Middle frontal gyrus (tissue), 1 donor: Measurements from ENCODE around the gene IZUMO2.
"Not testable (repeated sequence)": the region's sequence is repeated elsewhere in the genome, so short reads cannot be mapped to it uniquely, and the experiment has no call there.

Experiments
- DNase-seq: peaks from one replicate; pipeline ENCODE4 v3.0.0-alpha.2; 2015; ENCODE audit warnings: low spot score; ENCODE audit errors: extremely low spot score

IZUMO2 gene

DNA sequence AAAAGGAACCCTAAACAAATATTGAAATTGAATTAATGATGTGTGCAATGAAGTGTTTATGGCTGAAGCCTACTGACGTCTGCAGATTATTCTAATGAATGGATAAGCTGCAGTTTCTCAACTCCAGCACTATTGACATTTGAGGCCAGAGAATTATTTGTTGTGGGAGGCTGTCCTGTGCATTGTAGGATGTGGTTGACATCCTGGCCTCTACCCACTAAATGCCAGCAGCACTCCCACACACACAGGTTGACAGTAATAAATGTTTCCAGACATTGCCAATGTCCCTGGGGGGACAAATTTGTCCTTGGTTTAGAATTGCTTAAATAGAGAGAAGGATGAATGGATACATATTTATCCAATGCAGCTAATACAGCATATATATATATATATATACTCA, 21.1 kb upstream of the IZUMO2 start:
- no peak for DNase-seq

- DNase-seq, result no peak
Measured at GRCh38 chr19:50181121-50181520, 18.0 kb upstream of the IZUMO2 start.

- DNase-seq, result no peak
Measured at GRCh38 chr19:50178859-50179537, 15.9 kb upstream of the IZUMO2 start.

- no peak for DNase-seq
Measured at GRCh38 chr19:50178320-50178719, 15.2 kb upstream of the IZUMO2 start.

DNA sequence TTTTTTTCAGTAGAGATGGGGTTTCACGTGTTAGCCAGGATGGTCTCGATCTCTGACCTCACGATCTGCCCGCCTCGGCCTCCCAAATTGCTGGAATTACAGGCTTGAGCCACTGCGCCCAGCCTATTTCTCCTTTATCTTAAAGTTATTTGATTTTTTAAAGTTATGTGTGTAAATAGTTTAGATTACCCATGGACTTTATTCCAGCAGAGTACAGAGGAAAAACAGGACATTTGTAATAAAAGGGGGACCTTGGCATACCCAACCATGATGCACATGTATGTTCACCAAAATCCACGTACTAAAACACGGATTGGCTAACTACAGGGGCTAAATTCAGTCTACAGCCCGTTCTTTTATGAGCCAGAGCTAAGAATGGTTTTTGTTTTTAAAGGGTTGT, 13.7 kb upstream of the IZUMO2 start:
- no peak for DNase-seq

- DNase-seq, result no peak
Measured at GRCh38 chr19:50175924-50176323, 12.8 kb upstream of the IZUMO2 start.

DNA sequence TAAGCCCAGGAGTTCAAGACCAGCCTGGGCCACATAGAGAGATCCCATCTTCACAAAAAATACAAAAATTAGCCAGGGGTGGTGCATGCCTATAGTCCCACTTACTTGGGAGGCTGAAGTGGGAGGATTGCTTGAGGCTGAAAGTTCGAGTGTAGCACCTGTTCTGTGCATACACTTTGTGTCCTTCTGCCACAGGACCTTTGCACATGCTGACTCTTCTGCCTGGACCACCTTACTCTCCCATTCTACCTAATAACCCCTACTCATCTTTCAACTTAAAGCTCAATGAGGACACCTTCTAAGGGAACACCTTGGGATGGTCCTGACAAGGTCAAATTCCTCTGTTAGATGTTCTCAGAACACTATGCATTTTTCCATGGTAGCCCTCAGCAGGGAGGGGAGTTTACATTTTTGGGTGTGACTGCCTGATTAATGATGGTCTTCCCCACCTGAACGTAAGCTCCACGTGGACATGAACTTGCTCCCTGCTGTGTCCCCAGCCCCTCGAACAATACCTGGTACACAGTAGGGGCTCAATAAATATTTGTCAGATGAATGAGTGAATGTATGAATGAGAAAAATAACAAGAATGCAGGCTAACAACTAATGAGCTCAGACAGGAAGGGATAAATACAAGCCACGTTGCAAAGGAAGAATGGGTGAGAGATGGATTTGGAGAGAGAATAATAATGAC, 11.2 kb upstream of the IZUMO2 start:
- no peak for DNase-seq

DNA sequence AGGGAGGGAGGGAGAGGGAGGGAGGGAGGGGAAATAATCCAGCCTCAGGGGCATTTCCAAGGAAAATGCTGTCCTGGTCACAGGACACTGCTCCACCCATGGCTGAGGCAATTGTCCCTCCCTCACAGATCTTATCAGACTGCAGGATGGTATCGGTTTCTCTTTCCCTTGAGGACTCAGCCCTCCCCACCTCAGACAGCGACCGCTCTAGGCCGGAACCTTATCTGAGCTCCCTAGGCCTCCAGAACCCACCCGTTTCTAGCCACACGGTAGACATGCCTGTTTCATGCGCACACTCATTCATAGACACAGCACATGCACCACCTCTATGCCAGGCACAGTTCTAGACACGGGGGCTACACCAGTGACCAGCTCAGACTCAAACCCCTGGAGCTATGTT, 10.0 kb upstream of the IZUMO2 start:
- DNase-seq, result no peak

GRCh38 chr19:50172726-50173125, 9.6 kb upstream of the IZUMO2 start:
- DNase-seq, result no peak

DNA sequence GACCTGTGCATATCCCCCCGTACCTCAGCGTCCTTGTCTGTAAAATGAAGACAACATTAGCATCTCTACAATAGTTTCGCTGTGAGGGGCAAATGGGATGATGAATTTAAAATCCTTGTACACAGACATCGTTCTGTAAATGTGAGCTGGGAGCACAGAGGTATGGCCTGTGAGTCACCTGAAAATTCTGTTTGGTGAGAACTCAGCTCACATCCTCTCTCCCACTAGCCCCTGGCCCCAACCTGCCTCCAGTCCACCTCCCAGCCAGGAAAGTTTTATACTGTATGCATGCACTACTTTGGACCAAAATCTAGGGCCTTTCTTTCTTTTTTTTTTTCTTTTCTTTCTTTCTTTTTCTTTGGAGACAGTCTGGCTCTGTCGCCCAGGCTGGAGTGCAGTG, 8.7 kb upstream of the IZUMO2 start:
- DNase-seq, result no peak

DNA sequence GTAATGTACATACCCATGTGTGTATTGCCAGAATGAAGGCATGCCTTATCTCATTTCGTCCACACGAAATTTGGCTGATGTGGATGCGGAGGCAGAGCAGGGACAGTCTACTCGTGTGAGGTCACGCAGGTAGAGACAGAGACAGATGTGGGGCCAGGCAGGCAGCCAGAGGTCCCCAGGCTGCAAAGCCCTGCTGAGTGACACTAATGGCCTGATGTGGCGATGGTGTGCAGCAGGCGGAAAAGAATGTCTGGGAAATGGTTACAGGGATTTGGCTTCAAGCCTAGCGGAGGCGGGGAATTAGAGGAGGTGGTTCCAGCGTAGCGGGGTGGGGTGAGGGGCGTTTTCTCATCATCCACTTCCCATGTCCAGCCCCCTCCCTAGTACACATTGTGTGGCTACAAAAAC, 4.2 kb upstream of the IZUMO2 start:
- no peak for DNase-seq

GRCh38 chr19:50159078-50159477, 4.0 kb downstream of the IZUMO2 start:
- no peak for DNase-seq

GRCh38 chr19:50158577-50158976, 4.5 kb downstream of the IZUMO2 start:
- DNase-seq, result no peak

GRCh38 chr19:50155520-50156109, 7.5 kb downstream of the IZUMO2 start:
- no peak for DNase-seq

- DNase-seq, result no peak
Measured at GRCh38 chr19:50154529-50154928, 8.6 kb downstream of the IZUMO2 start.

DNA sequence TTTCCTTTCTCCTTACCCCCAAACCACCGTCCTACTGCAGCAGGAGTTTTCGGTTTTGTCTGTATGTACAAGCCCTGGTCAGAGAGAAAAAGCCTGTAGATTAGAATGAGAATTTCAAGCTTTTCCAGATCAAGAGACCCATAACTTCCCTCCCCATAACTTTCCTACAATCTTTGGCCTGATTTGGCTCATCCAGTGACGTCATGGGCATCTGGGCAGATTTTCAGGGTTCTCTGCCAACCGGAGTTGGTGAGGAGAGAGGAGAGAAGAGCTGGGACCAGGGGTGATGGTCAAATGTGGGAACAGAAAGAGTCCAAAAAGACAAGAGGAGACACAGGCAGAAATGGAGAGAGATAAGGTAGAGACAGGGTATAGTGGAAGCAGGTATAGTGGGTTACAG, 10.5 kb downstream of the IZUMO2 start:
- no peak for DNase-seq

GRCh38 chr19:50148528-50148927, 14.6 kb downstream of the IZUMO2 start:
- no peak for DNase-seq

DNA sequence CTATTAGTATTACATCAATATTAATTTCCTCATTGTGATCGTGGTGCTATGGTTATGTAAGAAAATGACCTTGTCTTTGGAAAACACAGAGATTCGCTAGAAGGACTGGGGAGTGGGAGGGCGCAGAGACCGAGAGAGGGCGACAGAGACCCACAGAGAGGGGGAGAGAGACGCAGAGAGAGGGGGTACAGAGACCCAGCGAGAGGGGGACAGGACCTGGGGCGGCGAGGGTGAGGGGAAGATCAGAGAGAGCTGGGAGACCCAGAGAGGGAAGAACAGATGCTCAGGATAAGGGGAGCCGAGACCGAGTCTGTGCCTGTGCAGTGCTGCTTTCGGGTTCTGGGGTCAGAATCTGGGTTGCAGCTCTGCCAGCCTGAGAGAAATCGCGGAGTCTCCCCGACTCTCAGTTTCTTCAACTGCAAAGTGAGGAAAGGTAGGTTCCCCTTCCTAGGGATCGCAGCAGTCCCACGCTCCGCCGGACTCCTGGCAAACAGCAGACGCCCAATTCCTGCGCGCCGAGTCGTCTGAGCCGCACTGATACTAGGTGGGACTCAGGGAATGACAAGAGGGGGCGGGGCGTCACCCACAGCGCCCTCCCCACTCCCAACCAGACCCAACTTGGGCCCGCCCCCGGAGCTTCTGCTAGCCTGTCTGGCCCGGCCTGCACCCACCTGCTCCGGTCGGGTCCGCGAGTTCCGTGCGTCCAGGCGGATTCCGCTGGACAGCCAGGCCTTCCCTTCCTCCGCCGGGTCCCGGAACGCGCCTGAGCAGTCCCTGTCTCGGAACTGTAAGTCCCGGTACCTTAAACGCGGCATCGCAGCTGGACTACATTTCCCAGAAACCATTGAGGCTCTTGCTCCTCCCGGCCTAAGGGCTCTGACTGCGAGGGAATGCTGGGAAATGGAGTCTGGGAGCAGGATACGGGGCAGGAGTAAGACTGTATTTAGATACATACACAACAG, 15.3 kb downstream of the IZUMO2 start:
- DNase-seq, result peak; percentile 90

DNA sequence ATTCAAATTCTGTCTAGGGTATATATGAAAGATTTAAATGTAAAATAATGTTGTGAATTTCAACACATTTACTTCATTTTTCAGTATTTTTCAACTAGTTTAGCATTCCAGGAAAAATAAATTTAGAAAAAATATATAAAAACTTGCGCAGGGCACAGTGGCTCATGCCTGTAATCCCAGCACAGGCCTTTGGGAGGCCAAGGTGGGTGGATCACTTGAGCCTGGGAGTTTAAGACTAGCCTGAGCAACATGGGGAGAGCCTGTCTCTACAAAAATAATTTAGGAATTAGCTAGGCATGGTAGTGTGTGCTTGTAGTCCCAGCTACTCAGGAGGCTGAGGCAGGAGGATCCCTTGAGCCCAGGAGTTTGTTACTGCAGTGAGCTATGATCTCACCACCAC, 21.2 kb downstream of the IZUMO2 start:
- not testable (repeated sequence) for DNase-seq

- not testable (repeated sequence) for DNase-seq
Measured at GRCh38 chr19:50140118-50140845, 22.8 kb downstream of the IZUMO2 start.
